ENCODE data around the gene SEC14L6.

GRCh38 chr22:30539368-30539767 lies 7.2 kb downstream of the SEC14L6 start:
- TF ChIP-seq, protein P1, sequence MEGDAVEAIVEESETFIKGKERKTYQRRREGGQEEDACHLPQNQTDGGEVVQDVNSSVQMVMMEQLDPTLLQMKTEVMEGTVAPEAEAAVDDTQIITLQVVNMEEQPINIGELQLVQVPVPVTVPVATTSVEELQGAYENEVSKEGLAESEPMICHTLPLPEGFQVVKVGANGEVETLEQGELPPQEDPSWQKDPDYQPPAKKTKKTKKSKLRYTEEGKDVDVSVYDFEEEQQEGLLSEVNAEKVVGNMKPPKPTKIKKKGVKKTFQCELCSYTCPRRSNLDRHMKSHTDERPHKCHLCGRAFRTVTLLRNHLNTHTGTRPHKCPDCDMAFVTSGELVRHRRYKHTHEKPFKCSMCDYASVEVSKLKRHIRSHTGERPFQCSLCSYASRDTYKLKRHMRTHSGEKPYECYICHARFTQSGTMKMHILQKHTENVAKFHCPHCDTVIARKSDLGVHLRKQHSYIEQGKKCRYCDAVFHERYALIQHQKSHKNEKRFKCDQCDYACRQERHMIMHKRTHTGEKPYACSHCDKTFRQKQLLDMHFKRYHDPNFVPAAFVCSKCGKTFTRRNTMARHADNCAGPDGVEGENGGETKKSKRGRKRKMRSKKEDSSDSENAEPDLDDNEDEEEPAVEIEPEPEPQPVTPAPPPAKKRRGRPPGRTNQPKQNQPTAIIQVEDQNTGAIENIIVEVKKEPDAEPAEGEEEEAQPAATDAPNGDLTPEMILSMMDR (IDR thresholded peaks at IDR 0.05 in 4 of 5, conservative IDR thresholded peaks at IDR 0.05 in 1 of 5), result no peak
- no peak for TF ChIP-seq POLR2A (IDR thresholded peaks at IDR 0.05)
